ENCODE measurements around the gene TUBGCP5. TPM values are rescaled to one million over a fixed set of nuclear protein-coding genes. Genes with fewer than 3 reads are reported as not detected.

TUBGCP5 gene
- total RNA-seq, 6 donors from 2014 or later = 7.1 to 24.5 (median 17.7) TPM

- no peak for TF ChIP-seq EP300 (IDR thresholded peaks at IDR 0.05)
- no peak for TF ChIP-seq CTCF (IDR thresholded peaks at IDR 0.05)
- TF ChIP-seq POLR2AphosphoS5 (IDR thresholded peaks at IDR 0.05) = no peak
- no peak for TF ChIP-seq POLR2A (IDR thresholded peaks at IDR 0.05)
- Histone ChIP-seq H3K4me3 (no peak overlapping the region), H3K36me3 (no peaks in the 10 kb centered on the region), H3K27ac (no peak overlapping the region), H3K27me3 (no peaks in the 10 kb centered on the region), H3K4me1 (no peaks in the 10 kb centered on the region), H3K9me3 (peaks cover 0 to 4% (median 0%) of the 10 kb centered on the region in 4 donors)
- 92% methylated on average over 20 of the region's 20 CpGs for WGBS, 2 donors
- DNase-seq (peak in 1 of 2 donors; percentile 54), ATAC-seq (ENCODE audit: low FRiP score in 2 of 2) (no peak)
These were observed 30.3 kb upstream of the TUBGCP5 start for GRCh38 chr15:23069496-23070166.

DNA sequence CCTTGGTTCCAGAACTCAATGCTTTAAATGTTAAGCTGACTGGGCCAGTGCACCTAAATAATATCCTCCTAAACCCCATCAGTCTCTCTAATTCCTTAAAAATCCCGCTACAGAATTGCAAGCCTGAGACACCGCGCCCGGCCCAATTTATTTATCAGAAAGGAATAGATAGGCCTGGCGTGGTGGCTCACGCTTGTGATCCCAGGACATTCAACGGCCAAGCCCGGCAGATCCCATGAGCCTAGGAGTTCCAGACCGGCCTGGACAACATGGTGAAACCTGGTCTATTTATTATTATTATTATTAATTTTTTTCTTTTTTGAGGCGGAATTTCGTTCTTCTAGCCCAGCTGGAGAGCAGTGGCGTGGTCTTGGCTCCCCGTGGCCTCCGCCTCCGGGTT is 28.0 kb upstream of the TUBGCP5 start:
- H3K4me3 ChIP-seq = no peak overlapping the region
- no peak overlapping the region for H3K27ac ChIP-seq
- no peak for TF ChIP-seq CTCF (IDR thresholded peaks at IDR 0.05)
- TF ChIP-seq POLR2A (IDR thresholded peaks at IDR 0.05) = no peak
- H3K9me3 ChIP-seq = peaks cover 0 to 4% (median 0%) of the 10 kb centered on the region in 4 donors
- no peak for DNase-seq
- ATAC-seq (ENCODE audit: low FRiP score in 2 of 2) = no peak
- 93 to 97% methylated on average over 15 of the region's 15 CpGs for WGBS, 2 donors
- H3K4me1 ChIP-seq = no peaks in the 10 kb centered on the region
- H3K27me3 ChIP-seq = no peaks in the 10 kb centered on the region
- H3K36me3 ChIP-seq = no peaks in the 10 kb centered on the region

- peaks cover 0 to 4% (median 0%) of the 10 kb centered on the region in 4 donors for H3K9me3 ChIP-seq
- no peaks in the 10 kb centered on the region for H3K36me3 ChIP-seq
- H3K27me3 ChIP-seq = no peaks in the 10 kb centered on the region
- H3K4me3 ChIP-seq = no peak overlapping the region
- DNase-seq (no peak), ATAC-seq (ENCODE audit: low FRiP score in 2 of 2) (no peak)
- H3K4me1 ChIP-seq = no peaks in the 10 kb centered on the region
- H3K27ac ChIP-seq = no peak overlapping the region
- WGBS, 2 donors = 93% methylated on average over 23 of the region's 23 CpGs
- TF ChIP-seq POLR2A (IDR thresholded peaks at IDR 0.05) (no peak), CTCF (IDR thresholded peaks at IDR 0.05) (no peak), POLR2AphosphoS5 (IDR thresholded peaks at IDR 0.05) (no peak), EP300 (IDR thresholded peaks at IDR 0.05) (no peak)
These were observed 26.5 kb upstream of the TUBGCP5 start for GRCh38 chr15:23065836-23066235.

- Histone ChIP-seq H3K27ac (no peak overlapping the region), H3K27me3 (no peaks in the 10 kb centered on the region), H3K4me1 (no peaks in the 10 kb centered on the region), H3K4me3 (no peak overlapping the region), H3K36me3 (no peaks in the 10 kb centered on the region), H3K9me3 (peaks cover 0 to 4% (median 0%) of the 10 kb centered on the region in 4 donors)
- TF ChIP-seq POLR2A (IDR thresholded peaks at IDR 0.05) (no peak), EP300 (IDR thresholded peaks at IDR 0.05) (no peak), CTCF (IDR thresholded peaks at IDR 0.05) (no peak), POLR2AphosphoS5 (IDR thresholded peaks at IDR 0.05) (no peak)
- ATAC-seq (ENCODE audit: low FRiP score in 2 of 2) (peak in 1 of 2 donors; percentile 28), DNase-seq (no peak)
- WGBS, 2 donors = 85% methylated on average over 4 of the region's 5 CpGs; no CpG with 5 or more reads in 1 of the 2 donors
These were observed 24.8 kb upstream of the TUBGCP5 start for GRCh38 chr15:23064156-23064555.

- no peak overlapping the region for H3K27ac ChIP-seq
- H3K4me1 ChIP-seq = no peaks in the 10 kb centered on the region
- no peaks in the 10 kb centered on the region for H3K27me3 ChIP-seq
- TF ChIP-seq EP300 (IDR thresholded peaks at IDR 0.05) (no peak), CTCF (IDR thresholded peaks at IDR 0.05) (no peak), POLR2A (IDR thresholded peaks at IDR 0.05) (no peak), POLR2AphosphoS5 (IDR thresholded peaks at IDR 0.05) (no peak)
- no peaks in the 10 kb centered on the region for H3K36me3 ChIP-seq
- H3K9me3 ChIP-seq = no peaks in the 10 kb centered on the region
- ATAC-seq (ENCODE audit: low FRiP score in 2 of 2) (no peak), DNase-seq (no peak)
- H3K4me3 ChIP-seq = no peak overlapping the region
These were observed 18.3 kb upstream of the TUBGCP5 start for GRCh38 chr15:23057707-23058106.
